Measurements from ENCODE around the gene CT45A1. TPM values are rescaled to one million over a fixed set of nuclear protein-coding genes. Genes with fewer than 3 reads are reported as not detected.
A peak's percentile ranks its signal among the peaks of the same experiment; 100 is the strongest.

Gene CT45A1
- total and polyA plus RNA-seq, 2 of the 13 experiments (the other 11 are each of a cell fraction or from before 2014, with no cell fraction given) = not detected

DNA sequence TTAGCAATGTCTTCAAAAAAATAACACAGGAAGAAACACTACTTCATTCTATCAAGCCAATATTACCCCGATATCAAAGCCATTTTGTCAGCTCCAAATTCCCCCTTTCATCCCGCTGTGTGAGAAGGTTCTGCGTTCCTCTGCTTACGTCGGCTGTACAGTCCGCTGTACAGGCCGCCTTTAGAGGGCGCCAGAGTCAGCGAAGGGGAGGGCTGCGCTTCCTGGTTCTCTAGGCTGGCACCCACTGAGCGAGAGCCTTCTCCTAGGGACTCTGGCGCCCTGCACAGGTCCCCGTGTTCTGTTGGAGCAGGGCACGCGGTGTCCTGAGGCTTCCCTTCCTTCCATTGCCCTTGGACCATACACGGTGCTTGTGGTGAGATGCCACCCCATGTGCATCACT is 25.3 kb upstream of the CT45A1 start:
- Histone ChIP-seq H3K36me3 (replicated peaks in 1 of 2; ENCODE audit: control insufficient read depth in 1 of 2, insufficient read depth in 2 of 2, low read length in 2 of 2) (no peaks in the 10 kb centered on the region), H3K9ac (ENCODE audit: insufficient read depth, low read depth, low read length) (no peak overlapping the region), H3K4me1 (ENCODE audit: insufficient read depth, low read length) (no peaks in the 10 kb centered on the region), H3K27me3 (ENCODE audit: control insufficient read depth in 1 of 2, insufficient read depth in 2 of 2, low read length in 2 of 2) (no peaks in the 10 kb centered on the region), H2AFZ (ENCODE audit: low read length) (no peak overlapping the region), H3K79me2 (ENCODE audit: insufficient read depth, low read length) (no peaks in the 10 kb centered on the region), H3K4me2 (ENCODE audit: low read depth, low read length) (no peak overlapping the region), H4K20me1 (ENCODE audit: insufficient read depth, low read length) (no peaks in the 10 kb centered on the region), H3K4me3 (replicated peaks in 1 of 3; ENCODE audit: insufficient read depth in 1 of 3, low read depth in 2 of 3, low read length in 3 of 3) (no peak overlapping the region), H3K27ac (ENCODE audit: extremely low read length, insufficient read depth, low read length) (no peak overlapping the region), H3K9me3 (ENCODE audit: low read length) (no peaks in the 10 kb centered on the region)
- CTCF ChIA-PET (ENCODE audit: low intra/inter-chr PET ratio, low total read pairs) = no interaction called here
- POLR2A ChIA-PET = no interaction called here
- in situ Hi-C loops (cut with HindIII; ENCODE audit: extremely low pct_ligation_motif_present, low pct_unique_long_range_greater_than_20kb) (no loop called here), intact Hi-C loops (cut with micrococcal nuclease; ENCODE audit: unreplicated experiment) (no loop called here)
- ATAC-seq (peak; percentile 54; the same call in 2 of the 3 replicates), DNase-seq (ENCODE audit: low spot score) (no peak), FAIRE-seq (no peak)
- BruUV-seq (replicated peaks) = no TSS peak
- no peak for TF ChIP-seq RNF219 (CRISPR knock-in tag; IDR thresholded peaks at IDR 0.05)
- peak; percentile 50 for TF ChIP-seq CTCF (CRISPR knock-in tag; IDR thresholded peaks at IDR 0.05)
- WGBS (ENCODE audit: low lambda C conversion rate) = 0% methylated on average over 1 of the region's 16 CpGs

GRCh38 chrX:135695471-135695870 is 18.0 kb upstream of the CT45A1 start:
- in situ Hi-C loops (cut with HindIII; ENCODE audit: extremely low pct_ligation_motif_present, low pct_unique_long_range_greater_than_20kb) = no loop called here
- Histone ChIP-seq H3K27ac (ENCODE audit: extremely low read length, insufficient read depth, low read length) (no peak overlapping the region), H3K79me2 (ENCODE audit: insufficient read depth, low read length) (no peaks in the 10 kb centered on the region), H3K4me1 (ENCODE audit: insufficient read depth, low read length) (no peaks in the 10 kb centered on the region), H3K9me3 (ENCODE audit: low read length) (no peaks in the 10 kb centered on the region), H3K4me3 (replicated peaks in 1 of 3; ENCODE audit: insufficient read depth in 1 of 3, low read depth in 2 of 3, low read length in 3 of 3) (no peak overlapping the region), H3K36me3 (replicated peaks in 1 of 2; ENCODE audit: control insufficient read depth in 1 of 2, insufficient read depth in 2 of 2, low read length in 2 of 2) (no peaks in the 10 kb centered on the region), H4K20me1 (ENCODE audit: insufficient read depth, low read length) (no peaks in the 10 kb centered on the region), H3K27me3 (ENCODE audit: control insufficient read depth in 1 of 2, insufficient read depth in 2 of 2, low read length in 2 of 2) (no peaks in the 10 kb centered on the region), H2AFZ (ENCODE audit: low read length) (no peak overlapping the region), H3K9ac (ENCODE audit: insufficient read depth, low read depth, low read length) (no peak overlapping the region), H3K4me2 (ENCODE audit: low read depth, low read length) (no peak overlapping the region)
- TF ChIP-seq SIX4 (CRISPR knock-in tag; IDR thresholded peaks at IDR 0.05) (no peak), ZNF430 (CRISPR knock-in tag; IDR thresholded peaks at IDR 0.05) (no peak), KLF6 (CRISPR knock-in tag; IDR thresholded peaks at IDR 0.05) (no peak), NFRKB (IDR thresholded peaks at IDR 0.05) (no peak), MIER3 (CRISPR knock-in tag; IDR thresholded peaks at IDR 0.05; ENCODE audit: borderline replicate concordance) (no peak), TOPORS (CRISPR knock-in tag; IDR thresholded peaks at IDR 0.05) (no peak), PRPF4 (IDR thresholded peaks at IDR 0.05; ENCODE audit: low read depth, low read length, poor library complexity, severe bottlenecking) (no peak), SRSF9 (IDR thresholded peaks at IDR 0.05; ENCODE audit: borderline replicate concordance, insufficient read depth, low read depth, low read length, poor library complexity, severe bottlenecking) (no peak), TP53 (CRISPR knock-in tag; conservative IDR thresholded peaks at IDR 0.05) (no peak), ZNF317 (CRISPR knock-in tag; IDR thresholded peaks at IDR 0.05) (no peak)
- intact Hi-C loops (cut with micrococcal nuclease; ENCODE audit: unreplicated experiment) = no loop called here
- ChIA-PET POLR2A (no interaction called here), CTCF (ENCODE audit: low intra/inter-chr PET ratio, low total read pairs) (no interaction called here)
- no peak for DNase-seq (ENCODE audit: low spot score)
- no peak for FAIRE-seq
- BruUV-seq (replicated peaks) = no TSS peak
- 0% methylated on average over 3 of the region's 3 CpGs for WGBS (ENCODE audit: low lambda C conversion rate)
- ATAC-seq = no peak
